ENCODE results near the gene COL5A1. TPM values are rescaled to one million over a fixed set of nuclear protein-coding genes. Genes with fewer than 3 reads are reported as not detected.

Gene COL5A1
- total RNA-seq, 1 donor, result 295 TPM

GRCh38 chr9:134645607-134646365 lies 4.2 kb downstream of the COL5A1 start:
- H3K4me3 ChIP-seq (ENCODE audit: low read depth, low read length), result peak overlapping the region; percentile 80
- DNase-seq (ENCODE audit: low read depth), result no peak
- no peak for TF ChIP-seq CTCF (IDR thresholded peaks at IDR 0.05; ENCODE audit: insufficient read depth, low read depth, low read length)

GRCh38 chr9:134647359-134648080 lies 5.9 kb downstream of the COL5A1 start:
- no peak for TF ChIP-seq CTCF (IDR thresholded peaks at IDR 0.05; ENCODE audit: insufficient read depth, low read depth, low read length)
- DNase-seq (ENCODE audit: low read depth), result no peak
- H3K4me3 ChIP-seq (ENCODE audit: low read depth, low read length), result peak overlapping the region; percentile 80

GRCh38 chr9:134648701-134649530 lies 7.3 kb downstream of the COL5A1 start:
- TF ChIP-seq CTCF (IDR thresholded peaks at IDR 0.05; ENCODE audit: insufficient read depth, low read depth, low read length), result no peak
- DNase-seq (ENCODE audit: low read depth), result peak; percentile 80
- H3K4me3 ChIP-seq (ENCODE audit: low read depth, low read length), result peak overlapping the region; percentile 27

- no peak for TF ChIP-seq CTCF (IDR thresholded peaks at IDR 0.05; ENCODE audit: insufficient read depth, low read depth, low read length)
- DNase-seq (ENCODE audit: low read depth), result no peak
- H3K4me3 ChIP-seq (ENCODE audit: low read depth, low read length), result no peak overlapping the region
Measured at GRCh38 chr9:134650431-134651190, 9.0 kb downstream of the COL5A1 start.

GRCh38 chr9:134651226-134651905 lies 9.8 kb downstream of the COL5A1 start:
- DNase-seq (ENCODE audit: low read depth), result no peak
- H3K4me3 ChIP-seq (ENCODE audit: low read depth, low read length), result no peak overlapping the region
- no peak for TF ChIP-seq CTCF (IDR thresholded peaks at IDR 0.05; ENCODE audit: insufficient read depth, low read depth, low read length)

Data from fibroblast of villous mesenchyme (primary cell).